Activated gamma-delta T cell (primary cell): Measurements from ENCODE around the gene TMEM253.

Source experiments
- DNase-seq: peaks from one replicate; lab custom pipeline; 2025; lab: John Stamatoyannopoulos, UW
- total RNA-seq, 2 donors: gene quantifications; one replicate each; lab custom pipeline; 2026; lab: John Stamatoyannopoulos, UW

TMEM253 gene
- total RNA-seq = 0.05 to 0.09 reads per million in 2 donors

DNA sequence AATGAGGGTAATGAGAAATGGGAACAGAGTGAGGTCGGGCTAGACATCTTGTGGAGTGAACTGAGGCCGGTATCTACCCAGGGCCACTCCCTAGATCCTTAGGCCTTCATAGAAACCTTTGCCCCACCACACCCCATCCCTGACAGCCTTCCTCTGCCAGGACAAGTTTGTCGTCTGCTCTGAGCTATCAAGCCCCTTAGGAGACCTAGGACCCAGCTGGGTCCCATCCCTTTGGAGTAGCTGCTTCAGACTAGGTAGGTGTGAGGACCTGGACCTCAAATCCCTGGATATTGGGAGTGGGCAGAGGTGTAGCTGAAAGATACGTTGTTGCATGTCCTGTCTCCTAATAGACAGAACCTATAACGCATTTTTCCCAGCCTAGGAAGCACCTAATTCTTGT, at the start of gene TMEM253:
TMEM253 (plus strand) TSS at position 136 of the 400 bp plus-strand sequence. CDS start 278 bp downstream, outside the sequence.
- DNase-seq = no peak

GRCh38 chr14:21053184-21054122, 47.4 kb upstream of the TMEM253 start:
- no peak for DNase-seq

- no peak for DNase-seq
Observed at GRCh38 chr14:21054123-21054767, 46.6 kb upstream of the TMEM253 start.

GRCh38 chr14:21054768-21055145, 46.1 kb upstream of the TMEM253 start:
- DNase-seq = no peak

- no peak for DNase-seq
Observed at GRCh38 chr14:21055432-21056117, 45.3 kb upstream of the TMEM253 start.

- DNase-seq = no peak
Observed at GRCh38 chr14:21056520-21057163, 44.2 kb upstream of the TMEM253 start.

DNA sequence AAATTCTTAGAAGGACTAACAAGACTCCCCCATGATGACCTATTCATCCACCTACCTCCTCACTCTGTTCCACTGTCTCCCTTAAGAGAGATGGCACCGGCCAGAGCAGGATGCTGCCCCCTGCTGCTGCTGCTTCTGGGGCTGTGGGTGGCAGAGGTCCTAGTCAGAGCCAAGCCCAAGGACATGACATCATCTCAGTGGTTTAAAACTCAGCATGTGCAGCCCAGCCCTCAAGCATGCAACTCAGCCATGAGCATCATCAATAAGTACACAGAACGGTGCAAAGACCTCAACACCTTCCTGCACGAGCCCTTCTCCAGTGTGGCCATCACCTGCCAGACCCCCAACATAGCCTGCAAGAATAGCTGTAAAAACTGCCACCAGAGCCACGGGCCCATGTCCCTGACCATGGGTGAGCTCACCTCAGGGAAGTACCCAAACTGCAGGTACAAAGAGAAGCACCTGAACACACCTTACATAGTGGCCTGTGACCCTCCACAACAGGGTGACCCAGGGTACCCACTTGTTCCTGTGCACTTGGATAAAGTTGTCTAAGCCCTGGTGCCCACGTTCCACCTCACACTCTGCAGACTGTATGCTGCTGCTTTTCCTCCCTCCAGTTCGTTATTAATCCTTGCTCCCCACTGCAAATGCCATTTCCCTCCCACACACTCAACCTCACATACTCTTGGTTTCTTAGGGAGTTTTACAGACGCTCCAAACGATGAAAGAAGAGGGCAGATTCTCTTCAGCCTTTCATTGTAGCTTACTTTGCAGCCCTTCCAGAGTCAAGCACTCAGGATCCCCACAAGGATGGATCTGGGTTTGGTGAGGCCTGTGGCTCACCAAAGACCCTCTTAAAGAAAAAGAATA, 42.8 kb upstream of the TMEM253 start, which contains the start of gene RNASE8:
RNASE8 (plus strand) TSS at position 20 of the 873 bp plus-strand sequence; CDS start at position 91, 71 bp downstream.
- no peak for DNase-seq

- no peak for DNase-seq
Observed at GRCh38 chr14:21058903-21059302, 42.0 kb upstream of the TMEM253 start.

- DNase-seq = no peak
Observed at GRCh38 chr14:21059842-21060613, 40.8 kb upstream of the TMEM253 start.

GRCh38 chr14:21060614-21061346, 40.1 kb upstream of the TMEM253 start:
- DNase-seq = no peak

DNA sequence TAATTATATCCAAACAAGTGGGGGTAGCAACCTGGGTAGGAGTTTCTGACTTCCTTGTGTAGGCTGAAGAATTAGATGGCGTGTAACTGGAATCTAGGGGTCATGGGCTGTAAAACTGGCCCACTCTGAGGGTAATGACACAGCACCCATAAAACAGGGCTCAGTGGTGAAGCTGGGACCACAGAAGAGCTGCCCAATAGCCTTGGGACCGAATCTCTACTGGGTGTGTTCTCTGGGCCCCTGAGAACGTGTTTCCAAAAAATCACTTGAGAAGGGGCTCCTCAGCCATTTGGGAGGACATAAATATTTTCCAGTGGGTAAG, 39.6 kb upstream of the TMEM253 start:
- DNase-seq = no peak

DNA sequence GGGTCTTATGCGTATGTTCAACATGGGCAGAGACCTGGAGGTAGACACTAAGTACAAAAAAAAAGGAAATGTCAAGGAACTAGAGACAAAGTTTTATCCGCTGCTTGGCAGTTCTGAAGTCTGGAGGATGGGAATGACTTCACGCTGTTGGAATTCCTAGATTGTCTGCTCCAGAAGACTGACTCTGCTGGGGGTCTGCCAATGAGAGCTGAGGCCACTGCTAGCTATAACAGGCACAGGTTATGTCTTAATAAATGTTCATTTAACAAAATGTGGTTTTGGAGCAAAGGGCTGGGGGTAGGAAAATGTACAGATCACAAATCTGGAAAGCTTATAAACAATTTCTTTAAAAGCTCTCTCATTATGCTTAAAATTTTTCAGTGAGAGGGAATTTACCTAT, 37.4 kb upstream of the TMEM253 start:
- DNase-seq = no peak

DNA sequence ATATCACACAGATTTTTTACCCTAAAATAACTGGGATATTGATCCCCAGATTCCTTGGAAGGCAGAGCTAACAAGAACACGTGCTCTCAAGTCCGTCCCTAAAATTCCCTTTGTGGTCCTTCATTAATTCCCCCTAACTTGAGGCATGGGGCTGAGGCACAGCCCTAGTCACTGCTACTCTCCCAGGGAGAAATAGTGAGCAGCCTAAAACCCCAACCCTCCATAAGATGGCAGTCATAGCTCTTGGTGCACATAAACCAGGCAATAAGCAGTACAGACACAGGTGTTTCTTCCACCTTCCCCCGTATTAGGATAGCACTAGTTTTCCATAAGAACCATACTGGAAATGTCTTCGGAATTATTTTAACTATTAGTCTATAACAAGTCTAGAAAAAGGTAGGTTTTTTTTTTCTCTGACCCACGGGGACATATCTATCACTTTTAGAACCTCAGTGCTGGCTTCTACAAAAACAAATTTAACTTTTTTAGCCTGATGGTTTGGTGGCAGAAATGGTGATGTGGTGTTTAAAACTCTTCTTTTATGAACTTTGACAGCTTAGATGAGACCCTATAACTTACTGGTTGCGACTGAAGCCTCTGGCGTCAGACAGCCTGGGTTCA, 33.9 kb upstream of the TMEM253 start:
- no peak for DNase-seq

GRCh38 chr14:21068521-21069387, 32.1 kb upstream of the TMEM253 start:
- no peak for DNase-seq

DNA sequence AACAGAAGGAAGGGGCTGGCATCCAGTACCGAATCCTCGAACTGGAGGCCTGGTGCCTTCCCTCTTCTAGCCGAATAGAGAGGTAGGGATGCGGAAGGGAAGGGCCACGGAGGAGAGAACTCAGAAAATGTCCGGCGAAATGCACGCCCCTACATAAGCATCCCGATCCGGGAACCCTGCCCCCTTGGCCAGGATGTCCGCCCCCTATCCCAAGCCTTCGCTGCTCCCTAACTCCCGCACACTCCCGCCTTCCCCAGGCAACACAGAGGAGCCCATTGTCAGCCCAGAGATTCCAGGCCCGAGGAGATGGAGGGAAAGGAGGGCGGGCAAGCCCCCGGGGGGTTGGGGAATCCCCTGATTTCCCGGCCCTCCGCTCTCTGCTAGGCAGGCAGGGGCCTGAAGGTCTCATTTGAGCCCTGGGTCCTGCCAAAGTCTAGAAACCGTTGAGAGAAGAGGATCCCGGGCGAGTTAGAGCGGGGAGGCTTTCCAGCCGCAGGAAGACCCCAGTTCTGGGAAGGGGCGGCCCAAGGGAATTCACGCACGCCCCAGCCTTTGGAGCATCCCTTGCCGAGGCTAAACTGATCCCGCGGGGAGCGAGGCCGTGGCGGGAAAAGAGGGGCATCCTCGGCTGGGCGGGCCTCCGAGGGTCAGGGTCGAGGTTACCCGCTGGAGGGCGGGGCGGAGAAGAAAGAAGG, 31.3 kb upstream of the TMEM253 start:
- DNase-seq = no peak

- DNase-seq = no peak
Observed at GRCh38 chr14:21070083-21070609, 30.7 kb upstream of the TMEM253 start, which contains the start of gene ARHGEF40. TSS of gene ARHGEF40 (plus strand) at chr14:21070304. CDS start at chr14:21070397, 93 bp downstream.

DNA sequence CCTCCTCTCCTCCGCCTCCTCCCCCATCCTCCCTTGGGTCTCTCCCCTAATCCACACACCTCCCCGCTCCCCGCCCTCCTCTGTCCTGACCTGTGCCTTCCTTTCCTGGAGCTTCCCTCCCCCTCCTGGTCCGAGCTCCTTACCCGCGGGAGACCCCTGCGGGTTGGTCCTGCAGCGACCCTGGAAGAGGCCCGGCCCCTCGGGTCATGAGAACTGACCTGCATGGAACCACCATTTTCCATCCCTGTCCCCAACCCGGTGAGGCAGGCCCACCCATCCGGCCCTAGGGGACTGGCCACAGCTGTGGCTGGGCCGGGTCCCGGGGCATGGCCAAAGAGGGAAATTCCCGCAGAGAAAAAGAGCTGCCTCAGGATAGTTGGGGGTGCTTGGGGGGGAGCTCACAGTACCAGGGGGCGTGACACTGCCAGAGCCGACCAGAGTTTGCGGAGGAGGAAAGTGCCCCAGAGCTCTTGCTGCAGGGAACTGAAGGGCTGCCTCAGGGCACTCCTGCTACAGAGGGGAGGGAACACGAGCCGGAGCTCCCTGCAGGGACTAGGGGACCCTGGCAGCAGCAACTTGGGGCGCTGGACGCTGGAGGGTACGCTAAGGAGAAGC, 30.1 kb upstream of the TMEM253 start:
- DNase-seq = no peak
